ENCODE results near the gene AFF3. TPM values are rescaled to one million over a fixed set of nuclear protein-coding genes. Genes with fewer than 3 reads are reported as not detected.

AFF3 gene
- total and polyA plus RNA-seq, 2 donors (not counting 3 experiments of a cell fraction or from before 2014, with no cell fraction given), result 0.06 to 0.07 TPM

- POLR2A ChIA-PET, result no interaction called here
- FAIRE-seq (no peak), DNase-seq (ENCODE audit: low read depth, low spot score) (no peak)
- intact Hi-C loops (cut with micrococcal nuclease), result no loop called here
- H2AFZ ChIP-seq (ENCODE audit: low read depth, low read length), result no peak overlapping the region
- H3K27me3 ChIP-seq (ENCODE audit: control insufficient read depth in 2 of 2, insufficient read depth in 2 of 2, low read length in 2 of 2), result peaks cover 2 to 6% of the 10 kb centered on the region in 2 experiments
- H3K27ac ChIP-seq (ENCODE audit: insufficient read depth, low read depth, low read length), result no peak overlapping the region
- H3K9ac ChIP-seq (replicated peaks; ENCODE audit: extremely low read depth, insufficient read depth, low read length), result no peak overlapping the region
- no peaks in the 10 kb centered on the region for H4K20me1 ChIP-seq (replicated peaks; ENCODE audit: control insufficient read depth, extremely low read depth, insufficient read depth, low read length)
- H3K4me1 ChIP-seq (ENCODE audit: control insufficient read depth, extremely low read depth, insufficient read depth, low read length), result no peaks in the 10 kb centered on the region
- TF ChIP-seq POLR2AphosphoS5 (IDR thresholded peaks at IDR 0.05; ENCODE audit: insufficient read depth, low read depth, low read length), result no peak
- no peak for TF ChIP-seq MYC (IDR thresholded peaks at IDR 0.05; ENCODE audit: low read depth, low read length)
- TF ChIP-seq JUN (IDR thresholded peaks at IDR 0.05; ENCODE audit: borderline replicate concordance, insufficient read depth, insufficient read length, low read depth), result no peak
- TF ChIP-seq MAX (IDR thresholded peaks at IDR 0.05; ENCODE audit: insufficient read depth, insufficient read length), result no peak
- no peak for TF ChIP-seq GATA2 (IDR thresholded peaks at IDR 0.05; ENCODE audit: insufficient read depth, insufficient read length, low read depth, low read length)
- no peak for TF ChIP-seq POLR2A (IDR thresholded peaks at IDR 0.05; ENCODE audit: low read depth, low read length)
- no peak for TF ChIP-seq FOS (IDR thresholded peaks at IDR 0.05; ENCODE audit: borderline replicate concordance, insufficient read depth, low read length)
- TF ChIP-seq CTCF (IDR thresholded peaks at IDR 0.05; ENCODE audit: extremely low read depth in 1 of 2, insufficient read depth in 1 of 2, low read depth in 1 of 2, low read length in 2 of 2), result no peak
- no peak for TF ChIP-seq EZH2 (IDR thresholded peaks at IDR 0.05; ENCODE audit: borderline replicate concordance, low read depth, low read length, severe bottlenecking)
- H3K4me2 ChIP-seq (ENCODE audit: insufficient read depth, low read length), result no peak overlapping the region
- dilution Hi-C loops (cut with MboI; ENCODE audit: extremely low pct_ligation_motif_present, low sequenced_read_pairs), result no loop called here
- no peaks in the 10 kb centered on the region for H3K36me3 ChIP-seq (ENCODE audit: control insufficient read depth in 2 of 2, extremely low read depth in 1 of 2, insufficient read depth in 2 of 2, low read length in 2 of 2)
- H3K9me1 ChIP-seq (replicated peaks; ENCODE audit: control insufficient read depth, extremely low read depth, insufficient read depth, low read length), result no peaks in the 10 kb centered on the region
- BruUV-seq (replicated peaks), result no TSS peak
- CTCF ChIA-PET, result interaction anchor here (2.3 kb wide), 1 partner anchor 246 kb away, joined by 7 read pairs; no protein-coding TSS in a partner anchor
- no peaks in the 10 kb centered on the region for H3K9me3 ChIP-seq (replicated peaks; ENCODE audit: control insufficient read depth, insufficient read depth, low read length)
- H3K4me3 ChIP-seq (replicated peaks in 1 of 3; ENCODE audit: insufficient read depth in 1 of 3, low read depth in 1 of 3, low read length in 3 of 3), result no peak overlapping the region
- H3K79me2 ChIP-seq (ENCODE audit: control insufficient read depth, insufficient read depth, low read length), result no peaks in the 10 kb centered on the region
These were observed 77.6 kb downstream of the AFF3 start for GRCh38 chr2:100064592-100065428.
